ENCODE results near the gene PRTN3. TPM values are rescaled to one million over a fixed set of nuclear protein-coding genes. Genes with fewer than 3 reads are reported as not detected.
"Not testable (repeated sequence)": the region's sequence is repeated elsewhere in the genome, so short reads cannot be mapped to it uniquely, and the experiment has no call there.

Gene PRTN3
- total RNA-seq, 2 experiments from 2014 or later: not detected

DNA sequence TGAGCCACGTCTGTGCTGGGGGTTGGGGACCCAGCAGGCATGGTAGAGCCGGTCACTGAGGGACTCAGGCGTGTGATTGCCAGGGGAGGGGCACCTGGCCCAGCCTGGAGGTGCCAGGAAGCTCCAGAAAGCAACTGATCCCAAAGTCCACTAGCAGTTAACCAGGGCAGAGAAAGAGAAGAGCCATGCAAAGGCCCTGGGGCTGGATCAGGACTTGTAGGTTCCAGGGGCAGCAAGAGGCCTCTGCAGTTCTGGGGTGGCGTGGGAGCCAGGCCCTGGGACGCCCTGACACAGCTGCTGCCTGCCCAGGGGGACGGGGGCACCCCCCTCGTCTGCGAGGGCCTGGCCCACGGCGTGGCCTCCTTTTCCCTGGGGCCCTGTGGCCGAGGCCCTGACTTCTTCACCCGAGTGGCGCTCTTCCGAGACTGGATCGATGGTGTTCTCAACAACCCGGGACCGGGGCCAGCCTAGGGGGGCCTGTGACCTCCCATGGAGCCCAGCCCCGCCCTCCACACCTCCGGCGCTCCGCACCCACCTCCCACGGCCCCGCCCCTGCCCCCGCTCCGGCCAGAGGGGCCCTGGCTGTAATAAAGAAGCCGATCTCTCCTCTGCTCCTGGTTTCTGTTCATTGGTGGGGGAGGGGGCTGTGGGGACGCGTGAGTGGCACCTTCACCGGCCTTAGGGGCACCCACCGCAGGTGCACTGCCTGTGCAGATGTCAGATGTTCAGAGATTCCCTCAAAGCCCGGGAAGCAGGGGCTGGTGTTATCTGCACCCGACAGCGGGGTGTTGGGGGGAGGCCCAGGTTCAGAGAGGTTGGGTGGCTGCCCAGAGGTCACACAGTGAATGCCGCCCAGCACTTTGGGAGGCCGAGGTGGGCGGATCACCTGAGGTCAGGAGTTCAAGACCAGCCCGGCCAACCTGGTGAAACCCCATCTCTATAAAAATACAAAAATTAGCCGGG lies 9.1 kb upstream of the PRTN3 start:
- DNase-seq (no peak), ATAC-seq (no peak)
- no peaks in the 10 kb centered on the region for H3K9me3 Mint-ChIP-seq (ENCODE audit: low read depth)
- CTCF ChIA-PET: no interaction called here
- peaks cover 3% of the 10 kb centered on the region for H3K4me1 Mint-ChIP-seq
- peaks cover 5% of the 10 kb centered on the region for H3K27me3 Mint-ChIP-seq
- H3K4me3 Mint-ChIP-seq: no peak overlapping the region
- H3K36me3 Mint-ChIP-seq: no peaks in the 10 kb centered on the region
- no peak overlapping the region for H3K27ac Mint-ChIP-seq

DNA sequence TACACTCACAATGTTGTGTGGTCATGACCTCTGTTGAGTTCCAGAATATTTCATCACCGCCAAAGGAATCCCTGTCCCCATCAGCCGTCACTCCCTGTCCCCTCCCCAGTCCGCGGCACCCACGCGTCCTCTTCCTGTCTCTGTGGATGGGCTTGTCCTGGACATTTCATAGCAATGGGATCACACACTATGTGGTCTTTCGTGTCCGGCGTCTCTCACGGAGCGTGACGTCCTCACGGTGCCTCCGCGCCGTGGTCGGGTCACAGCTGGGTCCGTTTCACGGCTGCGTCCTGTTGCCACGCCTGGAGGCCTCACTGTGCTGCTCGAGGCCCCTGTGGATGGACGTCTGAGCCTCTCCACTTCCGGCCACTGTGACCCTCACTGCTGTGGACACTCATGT lies 6.6 kb upstream of the PRTN3 start:
- CTCF ChIA-PET: no interaction called here
- ATAC-seq (no peak), DNase-seq (no peak)
- Mint-ChIP-seq H3K36me3 (no peaks in the 10 kb centered on the region), H3K9me3 (ENCODE audit: low read depth) (no peaks in the 10 kb centered on the region), H3K4me3 (no peak overlapping the region), H3K27ac (no peak overlapping the region), H3K27me3 (peaks cover 7% of the 10 kb centered on the region), H3K4me1 (peaks cover 3% of the 10 kb centered on the region)

DNA sequence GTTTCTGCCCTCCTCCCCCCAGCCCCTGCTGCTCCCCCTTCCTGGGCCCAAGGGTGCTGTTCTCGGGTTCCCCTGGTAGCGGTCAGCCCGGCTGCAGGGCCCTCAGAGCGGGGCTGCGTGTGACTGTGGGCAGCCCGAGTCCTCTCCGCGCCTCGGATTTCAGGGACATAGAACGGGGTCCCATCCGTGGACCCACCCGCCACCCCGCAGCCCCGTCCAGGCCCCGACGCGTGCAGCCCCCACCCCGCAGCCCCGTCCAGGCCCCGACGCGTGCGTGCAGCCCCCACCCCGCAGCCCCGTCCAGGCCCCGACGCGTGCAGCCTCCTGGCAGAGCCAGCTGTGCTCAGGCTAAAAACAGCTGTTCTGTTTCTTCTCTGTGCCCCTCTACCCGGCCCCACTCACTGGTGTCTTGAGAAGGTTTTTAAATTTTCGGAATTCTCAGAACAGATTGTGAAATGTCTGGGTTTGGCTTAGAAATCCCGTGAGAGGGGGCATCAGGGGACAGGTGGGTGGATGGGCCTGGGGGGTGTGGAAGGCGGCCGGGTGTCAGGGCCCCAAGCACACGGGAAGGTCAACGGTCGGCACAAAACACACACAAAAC lies 5.5 kb upstream of the PRTN3 start:
- Mint-ChIP-seq H3K27me3 (peaks cover 7% of the 10 kb centered on the region), H3K9me3 (ENCODE audit: low read depth) (no peaks in the 10 kb centered on the region), H3K27ac (no peak overlapping the region), H3K4me3 (no peak overlapping the region), H3K36me3 (no peaks in the 10 kb centered on the region), H3K4me1 (peaks cover 3% of the 10 kb centered on the region)
- CTCF ChIA-PET: no interaction called here
- ATAC-seq: no peak
- no peak for DNase-seq

DNA sequence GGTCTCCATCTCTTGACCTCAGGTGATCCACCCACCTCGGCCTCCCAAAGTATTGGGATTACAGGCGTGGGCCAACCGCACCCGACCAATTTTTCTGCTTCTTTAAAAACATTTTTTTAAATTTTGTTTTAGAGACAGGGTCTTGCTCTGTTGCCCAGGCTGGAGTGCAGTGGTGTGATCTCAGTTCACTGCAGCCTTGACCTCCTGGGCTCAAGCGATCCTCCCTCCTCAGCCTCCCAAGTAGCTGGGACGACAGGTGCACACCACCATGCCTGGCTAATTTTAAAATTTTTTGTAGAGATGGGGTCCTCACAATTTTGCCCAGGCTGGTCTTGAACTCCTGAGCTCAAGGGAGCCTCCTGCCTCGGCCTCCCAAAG lies 2.0 kb downstream of the PRTN3 start:
- not testable (repeated sequence) for H3K27ac Mint-ChIP-seq; ATAC-seq; H3K36me3 Mint-ChIP-seq; H3K4me1 Mint-ChIP-seq; DNase-seq; H3K4me3 Mint-ChIP-seq; H3K9me3 Mint-ChIP-seq (ENCODE audit: low read depth)
- CTCF ChIA-PET: interaction anchor here (1.1 kb wide), 1 partner anchor 73 kb away, joined by 3 read pairs; no protein-coding TSS in a partner anchor
- peaks cover 33% of the 10 kb centered on the region for H3K27me3 Mint-ChIP-seq

DNA sequence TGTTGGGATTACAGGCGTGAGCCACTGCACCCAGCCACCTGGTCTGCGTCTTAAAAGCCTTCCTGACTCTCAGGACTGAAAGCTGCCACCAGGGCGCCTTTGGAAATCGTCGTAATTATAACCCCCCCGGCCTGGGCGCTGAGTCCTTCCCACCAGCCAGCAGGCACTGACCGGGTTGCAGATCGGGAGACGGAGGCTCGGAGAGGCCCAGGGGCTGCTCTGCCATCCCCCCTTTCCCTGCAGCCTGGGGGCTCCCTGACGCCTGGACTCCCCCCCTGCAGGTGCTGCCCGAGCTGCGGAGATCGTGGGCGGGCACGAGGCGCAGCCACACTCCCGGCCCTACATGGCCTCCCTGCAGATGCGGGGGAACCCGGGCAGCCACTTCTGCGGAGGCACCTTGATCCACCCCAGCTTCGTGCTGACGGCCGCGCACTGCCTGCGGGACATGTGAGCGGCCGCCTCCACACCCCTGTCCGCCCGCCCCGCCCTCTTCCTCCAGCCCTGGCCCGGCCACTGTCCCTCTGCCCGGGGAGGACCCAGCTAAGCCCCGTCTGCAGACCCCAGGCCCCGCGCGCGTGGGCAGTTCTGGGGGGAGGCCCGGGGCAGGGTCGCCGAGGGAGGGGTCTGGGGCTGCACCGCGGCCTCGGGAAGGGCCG lies 2.5 kb downstream of the PRTN3 start:
- Mint-ChIP-seq H3K4me3 (no peak overlapping the region), H3K27ac (no peak overlapping the region), H3K27me3 (peaks cover 33% of the 10 kb centered on the region), H3K36me3 (peaks cover 3% of the 10 kb centered on the region), H3K4me1 (peaks cover 3% of the 10 kb centered on the region), H3K9me3 (ENCODE audit: low read depth) (peaks cover 3% of the 10 kb centered on the region)
- CTCF ChIA-PET: interaction anchor here (1.1 kb wide), 1 partner anchor 74 kb away, joined by 3 read pairs; no protein-coding TSS in a partner anchor
- ATAC-seq (peak; percentile 22), DNase-seq (no peak)

DNA sequence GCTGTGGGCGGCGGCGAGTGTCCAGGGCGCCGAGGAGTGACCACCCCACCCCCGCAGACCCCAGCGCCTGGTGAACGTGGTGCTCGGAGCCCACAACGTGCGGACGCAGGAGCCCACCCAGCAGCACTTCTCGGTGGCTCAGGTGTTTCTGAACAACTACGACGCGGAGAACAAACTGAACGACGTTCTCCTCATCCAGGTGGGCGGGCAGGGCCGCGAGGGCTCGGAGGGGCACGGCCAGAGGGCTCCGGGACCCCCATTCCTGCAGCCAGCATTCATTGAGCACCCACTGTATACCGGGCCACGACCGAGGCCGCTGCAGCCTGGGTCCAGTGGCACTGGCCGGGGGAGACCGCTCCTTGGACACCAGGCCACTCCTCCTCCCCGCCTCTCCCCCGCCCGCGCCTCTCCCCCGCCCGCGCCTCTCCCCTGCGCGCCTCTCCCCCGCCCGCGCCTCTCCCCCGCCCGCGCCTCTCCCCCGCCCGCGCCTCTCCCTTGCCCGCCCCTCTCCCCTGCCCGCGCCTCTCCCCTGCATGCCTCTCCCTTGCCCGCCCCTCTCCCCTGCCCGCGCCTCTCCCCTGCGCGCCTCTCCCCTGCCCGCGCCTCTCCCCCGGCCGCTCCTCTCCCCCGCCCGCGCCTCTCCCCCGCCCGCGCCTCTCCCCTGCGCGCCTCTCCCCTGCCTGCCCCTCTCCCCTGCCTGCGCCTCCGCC lies 3.2 kb downstream of the PRTN3 start:
- CTCF ChIA-PET: interaction anchor here (1.0 kb wide), 1 partner anchor 140 kb away, joined by 3 read pairs; the partner anchor contains the start of gene WDR18
- H3K4me3 Mint-ChIP-seq: no peak overlapping the region
- H3K36me3 Mint-ChIP-seq: peaks cover 3% of the 10 kb centered on the region
- ATAC-seq: no peak
- H3K9me3 Mint-ChIP-seq (ENCODE audit: low read depth): peaks cover 3% of the 10 kb centered on the region
- H3K4me1 Mint-ChIP-seq: peaks cover 3% of the 10 kb centered on the region
- peaks cover 33% of the 10 kb centered on the region for H3K27me3 Mint-ChIP-seq
- no peak for DNase-seq
- no peak overlapping the region for H3K27ac Mint-ChIP-seq

DNA sequence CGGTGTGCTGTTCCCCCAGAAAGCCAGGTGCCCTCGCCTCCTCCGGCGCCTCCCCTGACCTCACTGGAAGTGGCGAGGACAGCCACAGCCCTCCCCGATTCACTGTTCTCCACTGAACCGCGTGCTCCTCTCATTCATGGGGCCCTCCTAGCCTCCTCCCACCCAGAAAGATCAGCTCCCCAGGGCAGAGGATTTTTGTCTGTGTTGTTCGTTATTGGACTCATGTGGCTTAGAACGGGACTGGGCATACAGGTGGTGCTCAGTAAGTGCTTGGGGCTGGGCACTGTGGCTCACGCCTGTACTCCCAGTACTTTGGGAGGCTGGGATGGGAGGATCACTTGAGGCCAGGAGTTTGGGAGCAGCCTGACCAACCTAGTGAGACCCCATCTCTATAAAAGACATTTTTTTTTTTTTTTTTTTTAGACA lies 3.8 kb downstream of the PRTN3 start:
- Mint-ChIP-seq H3K4me1 (peaks cover 3% of the 10 kb centered on the region), H3K27ac (no peak overlapping the region), H3K36me3 (peaks cover 3% of the 10 kb centered on the region), H3K4me3 (no peak overlapping the region), H3K27me3 (peaks cover 33% of the 10 kb centered on the region), H3K9me3 (ENCODE audit: low read depth) (peaks cover 3% of the 10 kb centered on the region)
- DNase-seq: no peak
- ATAC-seq: no peak
- CTCF ChIA-PET: interaction anchor here (0.7 to 1.0 kb wide), 2 partner anchors 81 to 140 kb away, joined by 3 to 4 read pairs; partner anchors contain the start of gene WDR18

DNA sequence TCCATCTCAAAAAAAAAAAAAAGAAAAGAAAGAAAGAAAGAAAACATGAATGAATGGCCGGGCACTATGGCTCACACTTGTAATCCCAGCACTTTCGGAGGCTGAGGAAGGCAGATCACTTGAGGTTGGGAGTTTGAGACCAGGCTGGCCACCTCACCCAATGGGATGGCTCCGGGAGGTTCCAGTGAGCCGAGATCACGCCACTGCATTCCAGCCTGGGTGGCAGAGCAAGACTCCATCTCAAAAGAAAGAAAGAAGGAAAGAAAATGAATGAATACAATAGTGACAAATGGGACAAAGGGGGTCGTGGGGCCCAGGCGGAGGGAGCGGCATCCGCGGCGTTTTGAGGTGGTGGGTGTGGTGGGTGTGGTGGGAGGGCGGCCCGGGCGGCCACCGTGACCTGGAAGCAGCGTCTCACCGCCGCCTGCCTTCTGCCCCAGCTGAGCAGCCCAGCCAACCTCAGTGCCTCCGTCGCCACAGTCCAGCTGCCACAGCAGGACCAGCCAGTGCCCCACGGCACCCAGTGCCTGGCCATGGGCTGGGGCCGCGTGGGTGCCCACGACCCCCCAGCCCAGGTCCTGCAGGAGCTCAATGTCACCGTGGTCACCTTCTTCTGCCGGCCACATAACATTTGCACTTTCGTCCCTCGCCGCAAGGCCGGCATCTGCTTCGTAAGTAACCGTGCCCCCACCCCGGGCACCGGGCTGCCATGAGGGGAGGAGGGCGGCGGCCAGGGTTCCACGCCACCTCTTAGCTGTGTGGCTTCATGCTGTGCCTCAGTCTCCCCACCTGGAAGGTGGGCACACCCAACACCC lies 5.1 kb downstream of the PRTN3 start:
- peaks cover 3% of the 10 kb centered on the region for H3K4me1 Mint-ChIP-seq
- no peak for DNase-seq
- H3K9me3 Mint-ChIP-seq (ENCODE audit: low read depth): peaks cover 3% of the 10 kb centered on the region
- H3K27ac Mint-ChIP-seq: no peak overlapping the region
- H3K4me3 Mint-ChIP-seq: no peak overlapping the region
- H3K36me3 Mint-ChIP-seq: peaks cover 3% of the 10 kb centered on the region
- no peak for ATAC-seq
- H3K27me3 Mint-ChIP-seq: peaks cover 36% of the 10 kb centered on the region
- CTCF ChIA-PET: no interaction called here

DNA sequence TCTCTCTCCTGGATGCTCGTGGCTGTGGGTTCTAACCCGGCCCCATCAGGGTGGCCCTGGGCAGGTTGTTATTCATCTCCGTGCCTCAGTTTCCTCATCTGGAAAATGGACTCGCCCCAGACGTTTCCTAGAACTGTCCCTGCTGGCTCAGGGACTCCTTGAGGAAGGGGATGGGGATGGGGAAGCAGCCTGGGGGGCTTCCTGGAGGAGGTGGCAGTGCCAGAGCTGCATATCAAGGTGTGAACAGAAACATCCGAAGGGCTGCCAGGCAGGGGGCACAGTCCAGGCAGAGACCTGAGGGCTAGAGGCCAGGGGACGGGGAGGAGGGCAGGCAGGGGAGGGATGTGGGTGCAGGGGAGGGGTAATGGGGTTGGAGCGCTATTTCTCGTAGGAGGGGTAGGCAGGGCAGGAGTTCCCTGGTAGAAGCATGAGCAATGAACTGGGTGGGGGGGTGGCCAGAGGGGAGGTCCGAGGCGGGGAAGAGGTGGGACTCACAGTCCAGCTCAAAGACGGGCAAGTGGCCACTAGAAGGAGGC lies 7.7 kb downstream of the PRTN3 start:
- ATAC-seq: no peak
- CTCF ChIA-PET: no interaction called here
- peaks cover 21% of the 10 kb centered on the region for H3K27me3 Mint-ChIP-seq

DNA sequence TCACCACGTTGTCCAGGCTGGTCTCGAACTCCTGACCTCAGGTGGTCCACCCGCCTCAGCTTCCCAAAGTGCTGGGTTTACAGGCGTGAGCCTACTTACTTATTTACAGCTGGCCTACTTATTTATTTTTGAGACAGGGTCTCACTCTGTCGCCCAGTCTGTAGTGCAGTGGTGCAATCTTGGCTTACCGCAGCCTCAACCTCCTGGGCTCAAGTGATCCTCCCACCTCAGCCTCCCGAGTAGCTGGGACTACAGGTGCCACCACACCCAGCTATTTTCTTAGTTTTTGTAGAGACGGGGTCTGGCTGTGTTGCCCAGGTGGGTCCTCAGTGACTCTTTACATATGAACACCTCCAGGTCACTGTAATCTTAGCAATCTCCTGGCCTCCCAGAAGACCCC lies 8.4 kb downstream of the PRTN3 start:
- not testable (repeated sequence) for DNase-seq; ATAC-seq; H3K9me3 Mint-ChIP-seq (ENCODE audit: low read depth); H3K27ac Mint-ChIP-seq; H3K4me3 Mint-ChIP-seq; H3K36me3 Mint-ChIP-seq; H3K4me1 Mint-ChIP-seq
- H3K27me3 Mint-ChIP-seq: peaks cover 21% of the 10 kb centered on the region
- CTCF ChIA-PET: interaction anchor here (1.0 kb wide), 1 partner anchor 79 kb away, joined by 3 read pairs; no protein-coding TSS in a partner anchor

More for the DNA sequence above, 7.7 kb downstream of the PRTN3 start:
- H3K4me1 Mint-ChIP-seq: peaks cover 3% of the 10 kb centered on the region
- H3K36me3 Mint-ChIP-seq: no peaks in the 10 kb centered on the region
- DNase-seq: no peak
- no peak overlapping the region for H3K4me3 Mint-ChIP-seq
- no peak overlapping the region for H3K27ac Mint-ChIP-seq
- no peaks in the 10 kb centered on the region for H3K9me3 Mint-ChIP-seq (ENCODE audit: low read depth)

DNA sequence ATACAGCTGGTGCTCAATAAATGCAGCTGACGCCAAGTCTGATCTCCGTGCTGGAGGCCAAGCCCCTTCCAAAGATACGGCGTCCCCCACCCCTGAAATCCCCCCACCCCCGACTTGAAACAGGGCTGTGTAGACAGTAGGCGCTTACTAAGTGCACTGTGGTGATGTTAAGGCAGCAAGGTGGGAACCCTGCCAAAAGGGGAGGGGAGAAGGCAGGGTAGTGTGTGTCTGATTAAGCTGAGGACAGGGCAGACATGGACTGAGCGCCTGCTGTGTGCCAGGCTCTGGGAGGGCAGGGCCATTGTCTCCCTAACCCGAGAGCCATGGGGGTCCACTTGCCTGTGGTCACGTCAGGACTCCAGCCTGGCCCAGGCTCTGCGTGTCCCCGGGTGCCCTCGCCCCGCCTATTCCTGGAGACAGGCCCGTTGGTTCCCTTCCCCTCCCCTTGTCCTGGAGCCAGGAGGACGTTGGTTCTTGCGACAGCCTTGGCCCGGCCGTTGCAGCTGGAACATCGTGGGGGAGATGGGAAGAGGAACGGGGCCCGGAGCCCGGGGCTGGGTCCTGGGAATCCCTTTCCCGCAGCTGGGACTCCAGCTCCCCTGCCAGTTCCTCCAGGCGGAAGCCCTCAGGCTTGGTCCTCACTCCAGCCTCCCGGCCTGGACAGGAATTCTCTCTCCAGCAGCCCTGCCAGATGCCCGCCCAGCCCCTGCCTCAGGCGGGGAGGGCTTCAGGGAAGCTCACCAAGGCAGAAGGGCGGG lies 9.6 kb downstream of the PRTN3 start:
- Mint-ChIP-seq H3K4me1 (no peaks in the 10 kb centered on the region), H3K9me3 (ENCODE audit: low read depth) (no peaks in the 10 kb centered on the region), H3K27me3 (peaks cover 12% of the 10 kb centered on the region), H3K4me3 (no peak overlapping the region), H3K36me3 (no peaks in the 10 kb centered on the region), H3K27ac (no peak overlapping the region)
- DNase-seq (no peak), ATAC-seq (peak; percentile 20)
- CTCF ChIA-PET: interaction anchor here (0.7 to 1.5 kb wide), 2 partner anchors 13 to 80 kb away, joined by 3 to 6 read pairs; no protein-coding TSS in a partner anchor
